ENCODE results near the gene TNFRSF8. TPM values are rescaled to one million over a fixed set of nuclear protein-coding genes. Genes with fewer than 3 reads are reported as not detected.

Gene TNFRSF8
- total RNA-seq, 1 experiment from 2014 or later = 20.8 TPM

- no peak overlapping the region for H3K4me3 Mint-ChIP-seq
- H3K27ac Mint-ChIP-seq = no peak overlapping the region
- peaks cover 10% of the 10 kb centered on the region; the same call in 1 of the 2 replicates for H3K9me3 Mint-ChIP-seq
- H3K27me3 Mint-ChIP-seq (ENCODE audit: low read depth) = peaks cover 35% of the 10 kb centered on the region
- H3K36me3 Mint-ChIP-seq = no peaks in the 10 kb centered on the region
- TF ChIP-seq ESRRA (CRISPR knock-in tag; IDR thresholded peaks at IDR 0.05; ENCODE audit: borderline replicate concordance) (no peak), ZMAT4 (CRISPR knock-in tag; IDR thresholded peaks at IDR 0.05) (no peak), IRF2 (CRISPR knock-in tag; IDR thresholded peaks at IDR 0.05; ENCODE audit: borderline replicate concordance, low read depth) (no peak), EMX1 (CRISPR knock-in tag; IDR thresholded peaks at IDR 0.05) (no peak), KAT7 (CRISPR knock-in tag; IDR thresholded peaks at IDR 0.05; ENCODE audit: borderline replicate concordance) (no peak), FOXP4 (CRISPR knock-in tag; IDR thresholded peaks at IDR 0.05) (no peak), NR1H2 (CRISPR knock-in tag; IDR thresholded peaks at IDR 0.05) (no peak), ZNF416 (CRISPR knock-in tag; IDR thresholded peaks at IDR 0.05) (no peak), FOXJ3 (CRISPR knock-in tag; IDR thresholded peaks at IDR 0.05; ENCODE audit: borderline replicate concordance) (no peak), MYBL2 (CRISPR knock-in tag; IDR thresholded peaks at IDR 0.05) (no peak), CREM (CRISPR knock-in tag; IDR thresholded peaks at IDR 0.05) (no peak), ZNF396 (CRISPR knock-in tag; IDR thresholded peaks at IDR 0.05; ENCODE audit: borderline replicate concordance) (no peak)
- TF ChIP-seq, protein P1, sequence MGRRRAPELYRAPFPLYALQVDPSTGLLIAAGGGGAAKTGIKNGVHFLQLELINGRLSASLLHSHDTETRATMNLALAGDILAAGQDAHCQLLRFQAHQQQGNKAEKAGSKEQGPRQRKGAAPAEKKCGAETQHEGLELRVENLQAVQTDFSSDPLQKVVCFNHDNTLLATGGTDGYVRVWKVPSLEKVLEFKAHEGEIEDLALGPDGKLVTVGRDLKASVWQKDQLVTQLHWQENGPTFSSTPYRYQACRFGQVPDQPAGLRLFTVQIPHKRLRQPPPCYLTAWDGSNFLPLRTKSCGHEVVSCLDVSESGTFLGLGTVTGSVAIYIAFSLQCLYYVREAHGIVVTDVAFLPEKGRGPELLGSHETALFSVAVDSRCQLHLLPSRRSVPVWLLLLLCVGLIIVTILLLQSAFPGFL (CRISPR knock-in tag; IDR thresholded peaks at IDR 0.05; ENCODE audit: borderline replicate concordance) = no peak
- H3K4me1 Mint-ChIP-seq = peaks cover 15% of the 10 kb centered on the region
- DNase-seq (ENCODE audit: low spot score) (no peak), ATAC-seq (no peak)
- ChIA-PET CTCF (interaction anchor here (1.6 kb wide), 1 partner anchor 19 kb away, joined by 7 read pairs; no protein-coding TSS in a partner anchor), POLR2A (no interaction called here)
Observed at GRCh38 chr1:12059722-12060464, 3.2 kb upstream of the TNFRSF8 start.

- H3K4me1 Mint-ChIP-seq = peaks cover 15% of the 10 kb centered on the region
- peaks cover 35% of the 10 kb centered on the region for H3K27me3 Mint-ChIP-seq (ENCODE audit: low read depth)
- no peak for ATAC-seq
- no peak overlapping the region for H3K4me3 Mint-ChIP-seq
- DNase-seq (ENCODE audit: low spot score) = no peak
- H3K36me3 Mint-ChIP-seq = no peaks in the 10 kb centered on the region
- CTCF ChIA-PET = no interaction called here
- peaks cover 10% of the 10 kb centered on the region; the same call in 1 of the 2 replicates for H3K9me3 Mint-ChIP-seq
- POLR2A ChIA-PET = no interaction called here
- TF ChIP-seq FOXP4 (CRISPR knock-in tag; IDR thresholded peaks at IDR 0.05) = no peak
- TF ChIP-seq ZNF396 (CRISPR knock-in tag; IDR thresholded peaks at IDR 0.05; ENCODE audit: borderline replicate concordance) = no peak
- TF ChIP-seq, protein P1 (CRISPR knock-in tag; IDR thresholded peaks at IDR 0.05; ENCODE audit: borderline replicate concordance) = no peak
- no peak for TF ChIP-seq ZNF317 (CRISPR knock-in tag; IDR thresholded peaks at IDR 0.05; ENCODE audit: borderline replicate concordance, low read depth)
- no peak for TF ChIP-seq FOXJ3 (CRISPR knock-in tag; IDR thresholded peaks at IDR 0.05; ENCODE audit: borderline replicate concordance)
- no peak for TF ChIP-seq ATF6 (CRISPR knock-in tag; IDR thresholded peaks at IDR 0.05)
- no peak for TF ChIP-seq SOX15 (CRISPR knock-in tag; IDR thresholded peaks at IDR 0.05)
- no peak for TF ChIP-seq MAX (CRISPR knock-in tag; IDR thresholded peaks at IDR 0.05)
- TF ChIP-seq ZNF232 (CRISPR knock-in tag; IDR thresholded peaks at IDR 0.05) = no peak
- TF ChIP-seq ZBTB21 (CRISPR knock-in tag; IDR thresholded peaks at IDR 0.05; ENCODE audit: borderline replicate concordance) = no peak
- no peak for TF ChIP-seq JAZF1 (CRISPR knock-in tag; IDR thresholded peaks at IDR 0.05)
- no peak for TF ChIP-seq MLX (CRISPR knock-in tag; IDR thresholded peaks at IDR 0.05)
- TF ChIP-seq PRRX2 (CRISPR knock-in tag; IDR thresholded peaks at IDR 0.05) = no peak
- TF ChIP-seq ZNF219 (CRISPR knock-in tag; IDR thresholded peaks at IDR 0.05; ENCODE audit: borderline replicate concordance) = no peak
- no peak for TF ChIP-seq NFE2L1 (CRISPR knock-in tag; IDR thresholded peaks at IDR 0.05)
- TF ChIP-seq TEAD1 (CRISPR knock-in tag; IDR thresholded peaks at IDR 0.05) = no peak
- no peak overlapping the region for H3K27ac Mint-ChIP-seq
Observed at GRCh38 chr1:12060500-12060899, 2.6 kb upstream of the TNFRSF8 start.
